ENCODE data around the gene PLPP3. TPM values are rescaled to one million over a fixed set of nuclear protein-coding genes. Genes with fewer than 3 reads are reported as not detected.
A peak's percentile ranks its signal among the peaks of the same experiment; 100 is the strongest.

PLPP3 gene
- total and polyA plus RNA-seq, 2 experiments from 2014 or later = 41.9 to 61.9 TPM

GRCh38 chr1:56625819-56626440, 46.6 kb upstream of the PLPP3 start:
- H3K36me3 Mint-ChIP-seq (ENCODE audit: low read depth) = no peaks in the 10 kb centered on the region
- Histone ChIP-seq H3K79me2 (replicated peaks; ENCODE audit: insufficient read depth) (no peaks in the 10 kb centered on the region), H3K9me2 (ENCODE audit: insufficient read depth) (no peaks in the 10 kb centered on the region), H3K4me2 (peak overlapping the region; percentile 2; the same call in 1 of the 2 replicates), H3K27ac (ENCODE audit: low read depth) (no peak overlapping the region), H3K27me3 (ENCODE audit: insufficient read depth) (no peaks in the 10 kb centered on the region), H3K36me3 (ENCODE audit: insufficient read depth) (no peaks in the 10 kb centered on the region), H3K4me3 (no peak overlapping the region), H2AFZ (no peak overlapping the region), H4K20me1 (replicated peaks; ENCODE audit: insufficient read depth) (no peaks in the 10 kb centered on the region), H3K4me1 (ENCODE audit: insufficient read depth) (peaks cover 15% of the 10 kb centered on the region; the same call in 1 of the 2 replicates), H3F3A (replicated peaks; ENCODE audit: low read depth) (no peaks in the 10 kb centered on the region)
- no peak for TF ChIP-seq EZH2 (IDR thresholded peaks at IDR 0.05; ENCODE audit: low read depth, unreplicated experiment)
- TF ChIP-seq, protein P1, sequence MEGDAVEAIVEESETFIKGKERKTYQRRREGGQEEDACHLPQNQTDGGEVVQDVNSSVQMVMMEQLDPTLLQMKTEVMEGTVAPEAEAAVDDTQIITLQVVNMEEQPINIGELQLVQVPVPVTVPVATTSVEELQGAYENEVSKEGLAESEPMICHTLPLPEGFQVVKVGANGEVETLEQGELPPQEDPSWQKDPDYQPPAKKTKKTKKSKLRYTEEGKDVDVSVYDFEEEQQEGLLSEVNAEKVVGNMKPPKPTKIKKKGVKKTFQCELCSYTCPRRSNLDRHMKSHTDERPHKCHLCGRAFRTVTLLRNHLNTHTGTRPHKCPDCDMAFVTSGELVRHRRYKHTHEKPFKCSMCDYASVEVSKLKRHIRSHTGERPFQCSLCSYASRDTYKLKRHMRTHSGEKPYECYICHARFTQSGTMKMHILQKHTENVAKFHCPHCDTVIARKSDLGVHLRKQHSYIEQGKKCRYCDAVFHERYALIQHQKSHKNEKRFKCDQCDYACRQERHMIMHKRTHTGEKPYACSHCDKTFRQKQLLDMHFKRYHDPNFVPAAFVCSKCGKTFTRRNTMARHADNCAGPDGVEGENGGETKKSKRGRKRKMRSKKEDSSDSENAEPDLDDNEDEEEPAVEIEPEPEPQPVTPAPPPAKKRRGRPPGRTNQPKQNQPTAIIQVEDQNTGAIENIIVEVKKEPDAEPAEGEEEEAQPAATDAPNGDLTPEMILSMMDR (conservative IDR thresholded peaks at IDR 0.05; ENCODE audit: low read depth in 2 of 2) = no peak
- TF ChIP-seq, protein P2, sequence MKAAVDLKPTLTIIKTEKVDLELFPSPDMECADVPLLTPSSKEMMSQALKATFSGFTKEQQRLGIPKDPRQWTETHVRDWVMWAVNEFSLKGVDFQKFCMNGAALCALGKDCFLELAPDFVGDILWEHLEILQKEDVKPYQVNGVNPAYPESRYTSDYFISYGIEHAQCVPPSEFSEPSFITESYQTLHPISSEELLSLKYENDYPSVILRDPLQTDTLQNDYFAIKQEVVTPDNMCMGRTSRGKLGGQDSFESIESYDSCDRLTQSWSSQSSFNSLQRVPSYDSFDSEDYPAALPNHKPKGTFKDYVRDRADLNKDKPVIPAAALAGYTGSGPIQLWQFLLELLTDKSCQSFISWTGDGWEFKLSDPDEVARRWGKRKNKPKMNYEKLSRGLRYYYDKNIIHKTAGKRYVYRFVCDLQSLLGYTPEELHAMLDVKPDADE (IDR thresholded peaks at IDR 0.05) = no peak
- TF ChIP-seq ZNF331 (CRISPR knock-in tag; IDR thresholded peaks at IDR 0.05; ENCODE audit: low read depth) = no peak
- TF ChIP-seq JUNB (IDR thresholded peaks at IDR 0.05; ENCODE audit: unreplicated experiment) = no peak
- TF ChIP-seq NANOG (IDR thresholded peaks at IDR 0.05; ENCODE audit: borderline replicate concordance) = no peak
- TF ChIP-seq, protein P3, sequence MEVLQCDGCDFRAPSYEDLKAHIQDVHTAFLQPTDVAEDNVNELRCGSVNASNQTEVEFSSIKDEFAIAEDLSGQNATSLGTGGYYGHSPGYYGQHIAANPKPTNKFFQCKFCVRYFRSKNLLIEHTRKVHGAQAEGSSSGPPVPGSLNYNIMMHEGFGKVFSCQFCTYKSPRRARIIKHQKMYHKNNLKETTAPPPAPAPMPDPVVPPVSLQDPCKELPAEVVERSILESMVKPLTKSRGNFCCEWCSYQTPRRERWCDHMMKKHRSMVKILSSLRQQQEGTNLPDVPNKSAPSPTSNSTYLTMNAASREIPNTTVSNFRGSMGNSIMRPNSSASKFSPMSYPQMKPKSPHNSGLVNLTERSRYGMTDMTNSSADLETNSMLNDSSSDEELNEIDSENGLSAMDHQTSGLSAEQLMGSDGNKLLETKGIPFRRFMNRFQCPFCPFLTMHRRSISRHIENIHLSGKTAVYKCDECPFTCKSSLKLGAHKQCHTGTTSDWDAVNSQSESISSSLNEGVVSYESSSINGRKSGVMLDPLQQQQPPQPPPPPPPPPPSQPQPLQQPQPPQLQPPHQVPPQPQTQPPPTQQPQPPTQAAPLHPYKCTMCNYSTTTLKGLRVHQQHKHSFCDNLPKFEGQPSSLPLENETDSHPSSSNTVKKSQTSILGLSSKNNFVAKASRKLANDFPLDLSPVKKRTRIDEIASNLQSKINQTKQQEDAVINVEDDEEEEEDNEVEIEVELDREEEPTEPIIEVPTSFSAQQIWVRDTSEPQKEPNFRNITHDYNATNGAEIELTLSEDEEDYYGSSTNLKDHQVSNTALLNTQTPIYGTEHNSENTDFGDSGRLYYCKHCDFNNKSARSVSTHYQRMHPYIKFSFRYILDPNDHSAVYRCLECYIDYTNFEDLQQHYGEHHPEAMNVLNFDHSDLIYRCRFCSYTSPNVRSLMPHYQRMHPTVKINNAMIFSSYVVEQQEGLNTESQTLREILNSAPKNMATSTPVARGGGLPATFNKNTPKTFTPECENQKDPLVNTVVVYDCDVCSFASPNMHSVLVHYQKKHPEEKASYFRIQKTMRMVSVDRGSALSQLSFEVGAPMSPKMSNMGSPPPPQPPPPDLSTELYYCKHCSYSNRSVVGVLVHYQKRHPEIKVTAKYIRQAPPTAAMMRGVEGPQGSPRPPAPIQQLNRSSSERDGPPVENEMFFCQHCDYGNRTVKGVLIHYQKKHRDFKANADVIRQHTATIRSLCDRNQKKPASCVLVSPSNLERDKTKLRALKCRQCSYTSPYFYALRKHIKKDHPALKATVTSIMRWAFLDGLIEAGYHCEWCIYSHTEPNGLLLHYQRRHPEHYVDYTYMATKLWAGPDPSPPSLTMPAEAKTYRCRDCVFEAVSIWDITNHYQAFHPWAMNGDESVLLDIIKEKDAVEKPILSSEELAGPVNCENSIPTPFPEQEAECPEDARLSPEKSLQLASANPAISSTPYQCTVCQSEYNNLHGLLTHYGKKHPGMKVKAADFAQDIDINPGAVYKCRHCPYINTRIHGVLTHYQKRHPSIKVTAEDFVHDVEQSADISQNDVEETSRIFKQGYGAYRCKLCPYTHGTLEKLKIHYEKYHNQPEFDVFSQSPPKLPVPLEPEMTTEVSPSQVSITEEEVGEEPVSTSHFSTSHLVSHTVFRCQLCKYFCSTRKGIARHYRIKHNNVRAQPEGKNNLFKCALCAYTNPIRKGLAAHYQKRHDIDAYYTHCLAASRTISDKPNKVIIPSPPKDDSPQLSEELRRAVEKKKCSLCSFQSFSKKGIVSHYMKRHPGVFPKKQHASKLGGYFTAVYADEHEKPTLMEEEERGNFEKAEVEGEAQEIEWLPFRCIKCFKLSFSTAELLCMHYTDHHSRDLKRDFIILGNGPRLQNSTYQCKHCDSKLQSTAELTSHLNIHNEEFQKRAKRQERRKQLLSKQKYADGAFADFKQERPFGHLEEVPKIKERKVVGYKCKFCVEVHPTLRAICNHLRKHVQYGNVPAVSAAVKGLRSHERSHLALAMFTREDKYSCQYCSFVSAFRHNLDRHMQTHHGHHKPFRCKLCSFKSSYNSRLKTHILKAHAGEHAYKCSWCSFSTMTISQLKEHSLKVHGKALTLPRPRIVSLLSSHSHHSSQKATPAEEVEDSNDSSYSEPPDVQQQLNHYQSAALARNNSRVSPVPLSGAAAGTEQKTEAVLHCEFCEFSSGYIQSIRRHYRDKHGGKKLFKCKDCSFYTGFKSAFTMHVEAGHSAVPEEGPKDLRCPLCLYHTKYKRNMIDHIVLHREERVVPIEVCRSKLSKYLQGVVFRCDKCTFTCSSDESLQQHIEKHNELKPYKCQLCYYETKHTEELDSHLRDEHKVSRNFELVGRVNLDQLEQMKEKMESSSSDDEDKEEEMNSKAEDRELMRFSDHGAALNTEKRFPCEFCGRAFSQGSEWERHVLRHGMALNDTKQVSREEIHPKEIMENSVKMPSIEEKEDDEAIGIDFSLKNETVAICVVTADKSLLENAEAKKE (CRISPR knock-in tag; IDR thresholded peaks at IDR 0.05) = no peak
- TF ChIP-seq STAT1 (IDR thresholded peaks at IDR 0.05; ENCODE audit: unreplicated experiment) = no peak
- no peak for TF ChIP-seq ZNF114 (CRISPR knock-in tag; IDR thresholded peaks at IDR 0.05)
- no peak for TF ChIP-seq REST (IDR thresholded peaks at IDR 0.05; ENCODE audit: unreplicated experiment)
- no peak for TF ChIP-seq POLR2AphosphoS5 (IDR thresholded peaks at IDR 0.05; ENCODE audit: low read depth)
- no peak for TF ChIP-seq CREB1 (CRISPR knock-in tag; IDR thresholded peaks at IDR 0.05; ENCODE audit: low read depth)
- TF ChIP-seq EZH2phosphoT487 (IDR thresholded peaks at IDR 0.05; ENCODE audit: unreplicated experiment) = no peak
- H3K27ac Mint-ChIP-seq = no peak overlapping the region
- DNase-seq (ENCODE audit: low spot score) (no peak), ATAC-seq (no peak)
- no peaks in the 10 kb centered on the region for H3K27me3 Mint-ChIP-seq (ENCODE audit: insufficient read depth, low read depth, poor library complexity)
- peaks cover 24% of the 10 kb centered on the region for H3K4me1 Mint-ChIP-seq
- no peak overlapping the region for H3K4me3 Mint-ChIP-seq
- peaks cover 9% of the 10 kb centered on the region; the same call in 1 of the 3 replicates for H3K9me3 Mint-ChIP-seq
